GM06990 (cell line): Measurements from ENCODE around the gene SLC39A3.

Experiments
- DNase-seq: peaks from one replicate; pipeline ENCODE4 v3.0.0-alpha.2; 2011; ENCODE audit not compliant: insufficient read length; ENCODE audit errors: extremely low read depth
- H3K27me3 ChIP-seq: replicated peaks from 2 replicates; pipeline ENCODE4 v1.6.0; 2011; ENCODE audit warnings: low read length; ENCODE audit not compliant: control insufficient read depth, insufficient read depth
- H3K36me3 ChIP-seq: 2 replicates; pipeline ENCODE4 v1.5.1; 2011; ENCODE audit warnings: low read length; ENCODE audit not compliant: control insufficient read depth, insufficient read depth
- H3K4me3 ChIP-seq: replicated peaks from 2 replicates; pipeline ENCODE4 v1.5.1; 2011; ENCODE audit warnings: low read depth, mild to moderate bottlenecking, control low read depth, low read length
- CTCF ChIP-seq: IDR thresholded peaks from 2 replicates; pipeline ENCODE4 v1.5.1; 2011; ENCODE audit warnings: low read length, control low read depth, mild to moderate bottlenecking, inconsistent platforms; ENCODE audit not compliant: insufficient read depth, poor library complexity, severe bottlenecking

SLC39A3 gene

DNA sequence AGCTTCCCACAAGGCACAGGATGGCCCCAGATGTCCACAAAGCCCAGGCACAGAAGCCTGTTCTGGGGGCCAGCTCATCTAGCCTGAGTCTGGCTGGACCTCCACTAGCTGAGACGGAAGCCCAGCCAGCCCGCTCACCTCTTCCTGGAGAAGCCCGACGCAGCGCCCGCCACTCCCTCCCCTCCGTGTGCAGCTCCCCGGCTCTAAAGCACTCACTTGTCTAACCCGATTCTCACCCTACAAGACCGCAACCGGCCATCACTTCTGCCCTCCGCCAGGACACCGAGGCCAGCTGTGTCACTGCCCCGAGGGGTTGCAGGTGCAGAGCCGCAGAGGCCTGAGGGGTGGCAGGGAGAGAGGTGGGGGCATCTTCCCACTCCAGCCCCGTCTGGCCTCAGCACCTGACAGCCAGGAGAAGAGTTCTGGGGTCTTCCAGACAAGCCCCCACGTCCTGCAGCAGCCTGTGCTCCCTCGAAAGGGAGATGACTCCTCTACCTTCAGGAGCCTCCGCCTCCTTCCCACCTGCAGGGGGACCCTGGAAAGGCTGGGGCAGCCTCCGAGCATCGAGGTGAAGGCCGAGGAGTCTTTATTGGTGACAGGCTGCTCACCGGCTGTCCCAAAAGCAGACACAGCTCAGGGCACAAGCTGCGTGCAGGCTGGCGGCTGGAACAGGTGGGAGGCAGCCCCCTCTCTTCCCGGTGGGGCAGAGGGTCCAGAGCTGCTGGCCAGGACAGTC, 12.7 kb downstream of the SLC39A3 start:
- no peak for DNase-seq
- H3K36me3 ChIP-seq = no peaks in the 10 kb centered on the region; the same call in 1 of the 2 replicates
- no peak for TF ChIP-seq CTCF
- H3K27me3 ChIP-seq = no peaks in the 10 kb centered on the region
- H3K4me3 ChIP-seq = no peak overlapping the region

- H3K36me3 ChIP-seq = no peaks in the 10 kb centered on the region; the same call in 1 of the 2 replicates
- H3K4me3 ChIP-seq = no peak overlapping the region
- no peak for TF ChIP-seq CTCF
- no peak for DNase-seq
- H3K27me3 ChIP-seq = no peaks in the 10 kb centered on the region; the same call in 1 of the 2 replicates
Observed at GRCh38 chr19:2726160-2726855, 13.5 kb downstream of the SLC39A3 start.

- TF ChIP-seq CTCF = peak; percentile 23
- Histone ChIP-seq H3K4me3 (no peak overlapping the region), H3K27me3 (no peaks in the 10 kb centered on the region; the same call in 1 of the 2 replicates), H3K36me3 (no peaks in the 10 kb centered on the region)
- DNase-seq = no peak
Observed at GRCh38 chr19:2724148-2724557, 15.7 kb downstream of the SLC39A3 start.

- H3K27me3 ChIP-seq = no peaks in the 10 kb centered on the region; the same call in 1 of the 2 replicates
- H3K4me3 ChIP-seq = no peak overlapping the region
- H3K36me3 ChIP-seq = no peaks in the 10 kb centered on the region
- no peak for DNase-seq
- TF ChIP-seq CTCF = no peak
Observed at GRCh38 chr19:2723747-2724146, 16.1 kb downstream of the SLC39A3 start.

DNA sequence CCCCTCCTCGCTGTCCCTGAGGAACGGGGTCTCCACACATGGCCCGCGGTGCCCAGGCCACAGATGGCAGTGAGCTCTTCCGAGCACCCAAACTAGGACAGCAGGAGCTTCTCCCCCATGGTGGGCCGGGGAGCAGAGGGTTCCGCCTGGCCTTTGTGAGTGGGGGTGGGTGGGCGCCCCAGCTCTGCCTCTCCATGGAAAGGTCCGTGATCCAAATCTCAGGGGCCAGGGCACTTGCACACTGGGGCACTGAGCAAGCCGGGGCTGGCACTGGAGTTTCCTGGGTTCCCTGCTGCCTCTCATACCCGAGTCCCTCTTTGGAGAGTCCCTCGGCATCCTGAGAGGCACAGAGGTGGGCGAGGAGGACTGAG, 16.5 kb downstream of the SLC39A3 start:
- no peak for DNase-seq
- Histone ChIP-seq H3K4me3 (no peak overlapping the region), H3K36me3 (no peaks in the 10 kb centered on the region), H3K27me3 (no peaks in the 10 kb centered on the region; the same call in 1 of the 2 replicates)
- TF ChIP-seq CTCF = no peak
